ENCODE measurements around the gene PRMT6.

Gene PRMT6

GRCh38 chr1:107095647-107096046 is 39.2 kb downstream of the PRMT6 start:
- FAIRE-seq = no peak

GRCh38 chr1:107096690-107097089 is 40.2 kb downstream of the PRMT6 start:
- no peak for FAIRE-seq

DNA sequence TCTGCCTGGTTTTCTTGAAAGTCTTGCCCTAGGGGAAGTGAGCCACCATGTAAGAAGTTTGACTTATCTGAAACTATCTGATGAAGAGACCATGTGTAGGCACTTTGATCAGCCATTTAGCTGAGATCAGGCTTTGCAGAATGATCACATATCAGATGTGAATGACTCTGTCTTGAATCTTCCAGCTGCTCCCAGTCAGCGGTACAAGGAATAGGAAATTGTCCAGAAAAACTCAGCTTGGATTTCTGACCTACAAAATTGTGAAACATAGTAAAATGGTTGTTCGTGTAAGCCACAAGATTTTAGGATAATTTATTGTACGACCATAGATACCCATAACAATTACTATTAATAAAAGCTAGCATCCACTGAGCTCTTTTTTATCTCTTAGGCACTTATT is 42.5 kb downstream of the PRMT6 start:
- no peak for FAIRE-seq

DNA sequence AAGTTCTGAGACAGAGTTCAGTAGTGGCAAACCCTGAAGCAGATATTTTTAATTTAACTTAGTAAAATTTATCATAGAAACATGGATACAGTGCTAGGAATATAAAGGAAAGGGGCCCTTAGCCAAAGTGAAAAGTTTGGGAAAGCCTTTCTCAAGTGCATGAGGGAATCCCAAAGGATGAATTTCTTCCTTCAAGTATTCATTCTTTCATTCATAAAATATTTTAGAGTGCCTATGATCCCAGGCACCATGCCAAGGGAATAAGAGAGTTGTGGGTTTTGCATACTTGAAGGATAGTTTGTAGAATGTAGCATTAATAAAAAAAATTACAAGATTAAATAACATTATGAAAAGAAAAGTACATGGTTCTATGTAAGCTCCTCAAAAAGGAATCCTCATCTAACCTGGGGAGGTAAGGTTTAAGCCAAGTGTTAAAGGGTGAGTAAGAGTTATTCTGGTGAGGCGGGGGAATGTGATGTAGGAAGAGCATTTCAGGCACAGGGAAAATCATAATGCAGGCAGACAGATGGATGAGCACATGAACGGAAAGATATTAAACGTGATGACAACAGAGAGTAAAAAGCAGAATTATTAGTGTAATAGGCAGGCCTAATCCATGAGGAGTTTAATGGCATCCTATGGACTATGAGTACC is 44.0 kb downstream of the PRMT6 start:
- no peak for FAIRE-seq

DNA sequence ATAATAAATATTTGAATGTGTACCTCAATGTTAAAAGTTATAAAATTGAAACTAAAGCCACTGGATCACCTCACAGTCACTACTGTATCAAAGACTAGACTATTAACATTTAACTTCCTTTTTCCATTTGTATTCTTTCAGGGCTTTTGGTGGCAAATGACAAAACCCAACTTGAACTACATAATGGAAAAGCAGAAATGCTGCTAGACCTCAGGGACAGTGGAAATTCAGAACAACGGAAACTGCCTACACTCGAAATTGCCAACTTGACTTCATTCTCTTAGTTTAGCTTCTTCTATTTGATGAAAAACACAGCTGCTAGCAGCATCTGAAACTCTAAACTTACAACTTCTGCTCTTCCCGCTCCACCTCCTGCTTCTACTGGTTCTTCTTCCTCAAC is 49.4 kb downstream of the PRMT6 start:
- no peak for FAIRE-seq

Measured in colon (tissue), 2 donors.